CD4-positive, alpha-beta T cell (primary cell): Measurements from ENCODE around the gene TSSK2. TPM values are rescaled to one million over a fixed set of nuclear protein-coding genes. Genes with fewer than 3 reads are reported as not detected.
A peak's percentile ranks its signal among the peaks of the same experiment; 100 is the strongest.

ENCODE experiments used
- ATAC-seq: fragments of 200-7000 bp; cut with Tn5 transposase; one replicate; pipeline ENCODE4 v1.10.0; 2022; ENCODE audit warnings: mild to moderate bottlenecking; ENCODE audit not compliant: poor library complexity
- CTCF ChIA-PET: fragments of 350-600 bp; sonication (Branson Sonifier 250); formaldehyde crosslinking; loops from one replicate; lab custom pipeline; 2021; ENCODE audit warnings: antibody characterized with exemption, inconsistent platforms; lab: Charles Lee
- POLR2A ChIA-PET: fragments of 350-600 bp; sonication (Branson Sonifier 250); formaldehyde crosslinking; loops from one replicate; lab custom pipeline; 2021; ENCODE audit warnings: antibody characterized with exemption, inconsistent platforms; lab: Charles Lee
- DNase-seq, 14 experiments: peaks; one replicate each; pipeline ENCODE4 v3.0.0-alpha.2; 2013 to 2020; ENCODE audit warnings: mixed read lengths in 2 of 14
- H3K27ac ChIP-seq, 2 donors: one replicate each; pipeline versions ENCODE4 v1.5.1 to v1.7.0; 2013; ENCODE audit warnings: low read length in 2 of 2, low read depth in 1 of 2, mild to moderate bottlenecking in 1 of 2
- H3K27me3 ChIP-seq, 2 experiments: 1 replicate in 1 of 2; 2 replicates in 1 of 2; pipeline versions ENCODE4 v1.6.1 to v1.7.0; 2013; ENCODE audit warnings: low read length in 2 of 2, control low read depth in 1 of 2, mild to moderate bottlenecking in 1 of 2, moderate library complexity in 1 of 2; ENCODE audit not compliant: insufficient read depth in 2 of 2, control insufficient read depth in 1 of 2
- H3K36me3 ChIP-seq: one replicate; pipeline ENCODE4 v1.6.1; 2013; ENCODE audit warnings: low read length, control low read depth; ENCODE audit not compliant: insufficient read depth
- H3K4me1 ChIP-seq: one replicate; pipeline ENCODE4 v1.6.1; 2013; ENCODE audit warnings: low read length, control low read depth; ENCODE audit not compliant: insufficient read depth
- H3K4me3 ChIP-seq: one replicate; pipeline ENCODE4 v1.5.1; 2013; ENCODE audit warnings: mild to moderate bottlenecking, low read length, moderate library complexity
- H3K9me3 ChIP-seq, 2 experiments: 1 replicate in 1 of 2; 2 replicates in 1 of 2; pipeline versions ENCODE4 v1.6.1 to v1.7.0; 2013; ENCODE audit warnings: low read length in 2 of 2, mild to moderate bottlenecking in 2 of 2, control low read depth in 1 of 2, moderate library complexity in 1 of 2; ENCODE audit not compliant: control insufficient read depth in 1 of 2, insufficient read depth in 1 of 2
- H3K27ac Mint-ChIP-seq: one replicate; pipeline ENCODE4 v1.8.0; 2020; ENCODE audit warnings: mixed read lengths
- H3K27me3 Mint-ChIP-seq: one replicate; pipeline ENCODE4 v1.8.0; 2021; ENCODE audit warnings: mixed read lengths
- H3K36me3 Mint-ChIP-seq: one replicate; pipeline ENCODE4 v1.8.0; 2021; ENCODE audit warnings: low read depth, mixed read lengths
- H3K4me1 Mint-ChIP-seq: one replicate; pipeline ENCODE4 v1.8.0; 2021; ENCODE audit warnings: low read depth, mixed read lengths
- H3K4me3 Mint-ChIP-seq: one replicate; pipeline ENCODE4 v1.8.0; 2020; ENCODE audit warnings: mild to moderate bottlenecking, mixed read lengths
- H3K9me3 Mint-ChIP-seq: one replicate; pipeline ENCODE4 v1.8.0; 2020; ENCODE audit warnings: mixed read lengths
- CTCF ChIP-seq: fragments of 200-600 bp; IDR thresholded peaks from one replicate; pipeline ENCODE4 v1.8.0; 2022; ENCODE audit warnings: antibody characterized with exemption, mild to moderate bottlenecking
- intact Hi-C, 2 experiments: fragments of 100-400 bp; cut with DNase I in 1 of 2; cut with micrococcal nuclease in 1 of 2; formaldehyde crosslinking; loops; one replicate each; pipeline versions ENCODE4 v1.15.1 to v1.9.0; 2023 to 2025; cut with DNase I, micrococcal nuclease
- total RNA-seq, 174 experiments: library from RNA in 2 of 174; stranded (reverse) in 2 of 174; gene quantifications; one replicate each; pipeline ENCODE4 v1.2.3 and lab custom pipeline; 2021 to 2026

TSSK2 gene
- total RNA-seq, 2 experiments from 2014 or later, result 0.31 TPM; not detected in 1

- no peaks in the 10 kb centered on the region for H3K27me3 Mint-ChIP-seq
- no peak overlapping the region for H3K4me3 Mint-ChIP-seq
- CTCF ChIA-PET, result no interaction called here
Measured at GRCh38 chr22:19134874-19135273, 3.8 kb downstream of the TSSK2 start.

GRCh38 chr22:19136915-19137314 lies 5.8 kb downstream of the TSSK2 start:
- Mint-ChIP-seq H3K4me1 (peaks cover under 1% of the 10 kb centered on the region), H3K9me3 (no peaks in the 10 kb centered on the region), H3K27me3 (no peaks in the 10 kb centered on the region), H3K27ac (peak overlapping the region; percentile 36), H3K36me3 (peaks cover 82% of the 10 kb centered on the region), H3K4me3 (no peak overlapping the region)
- ChIA-PET POLR2A (no interaction called here), CTCF (no interaction called here)
- no peaks in the 10 kb centered on the region for H3K9me3 ChIP-seq
- H3K27ac ChIP-seq, result no peak overlapping the region
- intact Hi-C loops, result no loop called here
- ATAC-seq (no peak), DNase-seq (no peak)
- H3K27me3 ChIP-seq, result no peaks in the 10 kb centered on the region
- no peak for TF ChIP-seq CTCF
- H3K4me1 ChIP-seq, result peaks cover 3% of the 10 kb centered on the region
- peaks cover 87% of the 10 kb centered on the region for H3K36me3 ChIP-seq
- H3K4me3 ChIP-seq, result no peak overlapping the region

More at GRCh38 chr22:19134874-19135273, 3.8 kb downstream of the TSSK2 start:
- Histone ChIP-seq H3K9me3 (no peaks in the 10 kb centered on the region), H3K27ac (no peak overlapping the region), H3K36me3 (peaks cover 67% of the 10 kb centered on the region), H3K4me3 (no peak overlapping the region), H3K27me3 (no peaks in the 10 kb centered on the region), H3K4me1 (peaks cover 3% of the 10 kb centered on the region)
- ATAC-seq, result no peak
- no peak for TF ChIP-seq CTCF
- no peak for DNase-seq
- Mint-ChIP-seq H3K9me3 (no peaks in the 10 kb centered on the region), H3K27ac (no peak overlapping the region), H3K36me3 (peaks cover 72% of the 10 kb centered on the region), H3K4me1 (no peaks in the 10 kb centered on the region)
- POLR2A ChIA-PET, result interaction anchor here (1.9 kb wide), 1 partner anchor 10 kb away, joined by 6 read pairs; the partner anchor contains the start of gene ESS2
- intact Hi-C loops, result no loop called here

- no peak overlapping the region for H3K4me3 Mint-ChIP-seq
- Histone ChIP-seq H3K9me3 (no peaks in the 10 kb centered on the region), H3K36me3 (peaks cover 90% of the 10 kb centered on the region), H3K27me3 (no peaks in the 10 kb centered on the region), H3K4me1 (peaks cover 3% of the 10 kb centered on the region), H3K4me3 (no peak overlapping the region), H3K27ac (no peak overlapping the region)
- no peaks in the 10 kb centered on the region for H3K27me3 Mint-ChIP-seq
- peaks cover 4% of the 10 kb centered on the region for H3K4me1 Mint-ChIP-seq
- ChIA-PET CTCF (no interaction called here), POLR2A (no interaction called here)
- H3K36me3 Mint-ChIP-seq, result peaks cover 79% of the 10 kb centered on the region
- intact Hi-C loops, result no loop called here
- DNase-seq (no peak), ATAC-seq (no peak)
- H3K9me3 Mint-ChIP-seq, result no peaks in the 10 kb centered on the region
- no peak overlapping the region for H3K27ac Mint-ChIP-seq
- no peak for TF ChIP-seq CTCF
Measured at GRCh38 chr22:19137384-19138216, 6.5 kb downstream of the TSSK2 start.
